Ovary (tissue), 9 donors: ENCODE measurements around the gene ADNP. TPM values are rescaled to one million over a fixed set of nuclear protein-coding genes. Genes with fewer than 3 reads are reported as not detected.

Source experiments
- DNase-seq, 5 donors: peaks; one replicate each; pipeline ENCODE4 v3.0.0-alpha.2; 2019 to 2020
- H3K27ac ChIP-seq, 2 donors: fragments of 200-600 bp; one replicate each; pipeline versions ENCODE4 v1.5.1 to v1.8.0; 2019 to 2022
- H3K27me3 ChIP-seq: fragments of 200-600 bp; one replicate; pipeline ENCODE4 v1.8.0; 2022
- H3K36me3 ChIP-seq: fragments of 200-600 bp; sonication (generic); one replicate; pipeline ENCODE4 v1.5.1; 2019
- H3K4me1 ChIP-seq: one replicate; pipeline ENCODE4 v1.8.1; 2013; ENCODE audit warnings: mild to moderate bottlenecking, moderate library complexity; ENCODE audit not compliant: insufficient read depth
- H3K4me3 ChIP-seq: fragments of 200-600 bp; sonication (generic); one replicate; pipeline ENCODE4 v1.5.1; 2017
- H3K9me3 ChIP-seq, 2 donors: fragments of 200-600 bp in 1 of 2; sonication (generic) in 1 of 2; one replicate each; pipeline versions ENCODE4 v1.5.1 to v1.8.1; 2013 to 2019; ENCODE audit warnings: mild to moderate bottlenecking in 1 of 2, moderate library complexity in 1 of 2
- EP300 ChIP-seq: sonication (generic); formaldehyde crosslinking; IDR thresholded peaks from one replicate; pipeline ENCODE4 v1.6.1; 2017; ENCODE audit warnings: antibody characterized with exemption
- POLR2A ChIP-seq: fragments of 450-650 bp; IDR thresholded peaks from one replicate; pipeline ENCODE4 v1.6.1; 2017; ENCODE audit warnings: antibody characterized with exemption, mild to moderate bottlenecking, moderate library complexity
- WGBS, 3 donors: extraction: QIAGEN DNeasy Blood & Tissue Kit in 1 of 3; methylation state at CpG; one replicate each; pipeline versions ENCODE4 v1.1.5 to v1.1.7; 2013 to 2017; 5-methylcytosine and 5-hydroxymethylcytosine counted together
- intact Hi-C, 4 donors: fragments of 100-400 bp; cut with DNase I; formaldehyde crosslinking; loops; one replicate each; pipeline versions ENCODE4 v1.11.0 to v1.15.1; 2022 to 2023
- polyA plus RNA-seq, 2 donors: library from polyadenylated mRNA; stranded (reverse); fragments of 200-250 nt in 1 of 2; fragments of 350-450 nt in 1 of 2; fragmentation: Illumina TruSeq in 1 of 2; extraction: RNeasy Lipid Tissue Mini Kit (QIAGEN cat#74804) in 1 of 2; gene quantifications; one replicate each; pipeline ENCODE4 v1.2.3, GENCODE V29; 2013 to 2014
- total RNA-seq, 7 donors: library from RNA; depleted of rRNA in 2 of 7; stranded (reverse); fragments of >200 nt in 2 of 7; fragmentation: NEBNext Ultra II Directional in 3 of 7; extraction: Animal tissue kit (Norgen Biotek cat#: 25700) in 3 of 7; gene quantifications; one replicate each; pipeline versions ENCODE4 v1.1.0 to v1.2.4, GENCODE V29; 2016 to 2023
- TF ChIP-seq, protein P1 (sequence below), 3 donors: fragments of 450-650 bp in 2 of 3; fragments of 200-600 bp in 1 of 3; IDR thresholded peaks; one replicate each; pipeline versions ENCODE4 v1.5.1 to v1.8.0; 2016 to 2022; ENCODE audit warnings: antibody characterized with exemption in 3 of 3, mild to moderate bottlenecking in 1 of 3
- donor health status: DM: no; HTN: no; CAD: no; lungs with moderate emphysema.
- donor health status: DM: no; HTN: no; CAD: no.
- donor health status: Bipolar disorder and iron deficiency.
- donor health status: DM: yes; HTN: yes; CAD: no.
- donor health status: DM: no; HTN: no; CAD: no.
- donor health status: DM: yes; HTN: yes; CAD: no.

The ADNP gene
- total and polyA plus RNA-seq, 9 donors = 30.8 to 94.7 (median 75.5) TPM

DNA sequence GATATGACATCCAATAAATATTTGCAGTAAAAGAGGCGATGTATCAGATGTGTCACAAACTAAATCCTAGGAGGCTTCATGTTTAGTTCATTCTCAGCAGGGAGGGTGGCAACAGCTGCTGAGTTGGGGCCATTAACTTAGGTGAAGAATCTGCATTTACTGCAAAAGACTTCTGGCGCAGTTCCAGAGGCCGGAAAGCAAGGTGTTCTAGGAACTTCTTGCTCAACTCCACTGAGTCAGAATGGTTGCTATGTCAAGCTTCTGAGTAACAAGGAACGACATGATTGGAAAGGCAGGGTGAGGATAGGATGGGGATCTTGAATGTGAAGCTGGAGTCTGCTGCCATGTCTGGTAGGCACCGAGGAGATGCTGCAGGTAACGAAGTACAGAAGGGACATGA is 11.7 kb downstream of the ADNP start:
- peaks cover 18% of the 10 kb centered on the region for H3K4me1 ChIP-seq

GRCh38 chr20:50918403-50918802 is 12.8 kb downstream of the ADNP start:
- Histone ChIP-seq H3K27ac (no peak overlapping the region), H3K9me3 (no peaks in the 10 kb centered on the region), H3K36me3 (no peaks in the 10 kb centered on the region), H3K4me1 (peaks cover 25% of the 10 kb centered on the region), H3K4me3 (no peak overlapping the region), H3K27me3 (no peaks in the 10 kb centered on the region)
- WGBS, 3 donors = 12 to 18% (median 16%) methylated on average over 3 of the region's 3 CpGs
- intact Hi-C loops = no loop called here
- TF ChIP-seq EP300 = no peak
- TF ChIP-seq, protein P1, sequence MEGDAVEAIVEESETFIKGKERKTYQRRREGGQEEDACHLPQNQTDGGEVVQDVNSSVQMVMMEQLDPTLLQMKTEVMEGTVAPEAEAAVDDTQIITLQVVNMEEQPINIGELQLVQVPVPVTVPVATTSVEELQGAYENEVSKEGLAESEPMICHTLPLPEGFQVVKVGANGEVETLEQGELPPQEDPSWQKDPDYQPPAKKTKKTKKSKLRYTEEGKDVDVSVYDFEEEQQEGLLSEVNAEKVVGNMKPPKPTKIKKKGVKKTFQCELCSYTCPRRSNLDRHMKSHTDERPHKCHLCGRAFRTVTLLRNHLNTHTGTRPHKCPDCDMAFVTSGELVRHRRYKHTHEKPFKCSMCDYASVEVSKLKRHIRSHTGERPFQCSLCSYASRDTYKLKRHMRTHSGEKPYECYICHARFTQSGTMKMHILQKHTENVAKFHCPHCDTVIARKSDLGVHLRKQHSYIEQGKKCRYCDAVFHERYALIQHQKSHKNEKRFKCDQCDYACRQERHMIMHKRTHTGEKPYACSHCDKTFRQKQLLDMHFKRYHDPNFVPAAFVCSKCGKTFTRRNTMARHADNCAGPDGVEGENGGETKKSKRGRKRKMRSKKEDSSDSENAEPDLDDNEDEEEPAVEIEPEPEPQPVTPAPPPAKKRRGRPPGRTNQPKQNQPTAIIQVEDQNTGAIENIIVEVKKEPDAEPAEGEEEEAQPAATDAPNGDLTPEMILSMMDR (IDR thresholded peaks at IDR 0.05) = no peak
- no peak for TF ChIP-seq POLR2A
- no peak for DNase-seq

More for the DNA sequence above, 11.7 kb downstream of the ADNP start:
- Histone ChIP-seq H3K4me3 (no peak overlapping the region), H3K27ac (no peak overlapping the region), H3K36me3 (no peaks in the 10 kb centered on the region), H3K27me3 (no peaks in the 10 kb centered on the region), H3K9me3 (no peaks in the 10 kb centered on the region)
- intact Hi-C loops = no loop called here
- no peak for TF ChIP-seq EP300
- TF ChIP-seq POLR2A = no peak
- TF ChIP-seq, protein P1 (IDR thresholded peaks at IDR 0.05) = no peak
- 68 to 71% (median 69%) methylated on average over 6 of the region's 6 CpGs for WGBS, 3 donors
- DNase-seq = peak; percentile 31 to 63 (median 48)

- 72 to 78% (median 74%) methylated on average over 3 of the region's 3 CpGs for WGBS, 3 donors
Observed at GRCh38 chr20:50916934-50917333, 14.3 kb downstream of the ADNP start.

DNA sequence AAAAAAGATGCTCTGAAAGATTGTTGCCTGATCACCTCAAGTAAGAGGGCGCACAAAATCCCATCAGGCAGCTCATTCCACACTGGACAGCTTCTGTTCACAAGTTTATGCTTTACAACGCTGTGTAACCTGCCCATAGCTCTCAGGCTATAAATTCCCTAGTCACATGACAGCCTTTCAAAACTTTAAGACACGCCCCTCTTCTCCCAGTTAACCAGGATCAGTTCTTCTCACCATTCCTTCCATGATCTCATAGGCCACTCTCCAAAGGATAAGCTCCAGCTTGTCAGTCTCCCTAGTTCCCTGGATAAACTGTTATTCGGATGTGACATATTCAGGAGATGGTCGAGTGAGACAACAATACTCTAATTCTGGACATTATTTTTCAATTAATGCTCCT is 15.0 kb downstream of the ADNP start:
- H3K4me3 ChIP-seq = no peak overlapping the region
- TF ChIP-seq, protein P1 (IDR thresholded peaks at IDR 0.05) = no peak
- TF ChIP-seq POLR2A = no peak
- no peak for TF ChIP-seq EP300
- no peaks in the 10 kb centered on the region for H3K36me3 ChIP-seq
- no peak for DNase-seq
- no peaks in the 10 kb centered on the region for H3K27me3 ChIP-seq
- peaks cover 21% of the 10 kb centered on the region for H3K4me1 ChIP-seq
- no peaks in the 10 kb centered on the region for H3K9me3 ChIP-seq
- H3K27ac ChIP-seq = no peak overlapping the region
- 55 to 65% (median 59%) methylated on average over 5 of the region's 5 CpGs for WGBS, 3 donors
- intact Hi-C loops = no loop called here

More at GRCh38 chr20:50916934-50917333, 14.3 kb downstream of the ADNP start:
- Histone ChIP-seq H3K9me3 (no peaks in the 10 kb centered on the region), H3K27ac (no peak overlapping the region), H3K36me3 (no peaks in the 10 kb centered on the region), H3K4me1 (peaks cover 21% of the 10 kb centered on the region), H3K27me3 (no peaks in the 10 kb centered on the region), H3K4me3 (no peak overlapping the region)
- DNase-seq = no peak
- TF ChIP-seq EP300 (no peak), POLR2A (no peak)
- TF ChIP-seq, protein P1 (IDR thresholded peaks at IDR 0.05) = no peak
- intact Hi-C loops = no loop called here
